Neuronal stem cell (in vitro differentiated cells): ENCODE data around the gene CXCR6.
A peak's percentile ranks its signal among the peaks of the same experiment; 100 is the strongest.

Experiments
- DNase-seq: peaks from one replicate; pipeline ENCODE4 v3.0.0-alpha.2; 2013; ENCODE audit warnings: low spot score
- H2AFZ ChIP-seq: one replicate; pipeline ENCODE4 v1.6.1; 2013; ENCODE audit warnings: mild to moderate bottlenecking, low read length, inconsistent platforms
- H2AK5ac ChIP-seq: 2 replicates; pipeline ENCODE4 v1.6.1; 2013; ENCODE audit warnings: low read depth, mild to moderate bottlenecking, inconsistent platforms, low read length, moderate library complexity, mixed read lengths
- H2BK120ac ChIP-seq: 2 replicates; pipeline ENCODE4 v1.6.1; 2013; ENCODE audit warnings: low read depth, mild to moderate bottlenecking, inconsistent platforms, low read length, moderate library complexity, mixed read lengths
- H2BK12ac ChIP-seq: one replicate; pipeline ENCODE4 v1.6.1; 2013; ENCODE audit warnings: low read length, inconsistent platforms
- H2BK15ac ChIP-seq: 2 replicates; pipeline ENCODE4 v1.6.1; 2013; ENCODE audit warnings: mild to moderate bottlenecking, low read length, inconsistent platforms, mixed read lengths
- H2BK5ac ChIP-seq: one replicate; pipeline ENCODE4 v1.6.1; 2013; ENCODE audit warnings: inconsistent platforms, mild to moderate bottlenecking, low read length, moderate library complexity
- H3K14ac ChIP-seq: one replicate; pipeline ENCODE4 v1.6.1; 2013; ENCODE audit warnings: low read length, inconsistent platforms
- H3K18ac ChIP-seq: 2 replicates; pipeline ENCODE4 v1.6.1; 2013; ENCODE audit warnings: low read length, inconsistent platforms
- H3K23ac ChIP-seq: 2 replicates; pipeline ENCODE4 v1.6.1; 2013; ENCODE audit warnings: low read depth, mild to moderate bottlenecking, mixed read lengths, low read length, inconsistent platforms; ENCODE audit not compliant: poor library complexity
- H3K27ac ChIP-seq: replicated peaks from 3 replicates; pipeline ENCODE4 v1.5.1; 2013; ENCODE audit warnings: low read length, inconsistent platforms
- H3K27me3 ChIP-seq, 3 experiments: 2 replicates each; pipeline ENCODE4 v1.6.1; 2013; ENCODE audit warnings: low read length in 3 of 3, mild to moderate bottlenecking in 2 of 3, inconsistent platforms in 1 of 3, low read depth in 1 of 3, mixed read lengths in 1 of 3, moderate library complexity in 1 of 3; ENCODE audit not compliant: control insufficient read depth in 3 of 3, insufficient read depth in 3 of 3
- H3K36me3 ChIP-seq, 2 donors: replicated peaks in 1 of 2; 2 replicates each; pipeline ENCODE4 v1.6.1; 2013; ENCODE audit warnings: low read length in 2 of 2; ENCODE audit not compliant: control insufficient read depth in 2 of 2, insufficient read depth in 2 of 2
- H3K4ac ChIP-seq: 2 replicates; pipeline ENCODE4 v1.6.1; 2013; ENCODE audit warnings: inconsistent platforms, mild to moderate bottlenecking, low read length, moderate library complexity
- H3K4me1 ChIP-seq, 2 donors: 1 replicate in 1 of 2; 2 replicates in 1 of 2; pipeline ENCODE4 v1.6.1; 2013; ENCODE audit warnings: low read length in 2 of 2, low read depth in 1 of 2; ENCODE audit not compliant: control insufficient read depth in 2 of 2, insufficient read depth in 1 of 2
- H3K4me2 ChIP-seq: one replicate; pipeline ENCODE4 v1.6.1; 2013; ENCODE audit warnings: mild to moderate bottlenecking, low read length, inconsistent platforms; ENCODE audit not compliant: insufficient read depth, poor library complexity, severe bottlenecking
- H3K4me3 ChIP-seq, 2 donors: 2 replicates each; pipeline ENCODE4 v1.5.1; 2013; ENCODE audit warnings: low read length in 2 of 2, mild to moderate bottlenecking in 2 of 2, inconsistent platforms in 1 of 2, moderate library complexity in 1 of 2
- H3K79me1 ChIP-seq: one replicate; pipeline ENCODE4 v1.6.1; 2013; ENCODE audit warnings: low read depth, mild to moderate bottlenecking, inconsistent platforms, low read length, moderate library complexity
- H3K9ac ChIP-seq: one replicate; pipeline ENCODE4 v1.6.1; 2013; ENCODE audit warnings: mild to moderate bottlenecking, low read depth, low read length, inconsistent platforms; ENCODE audit not compliant: poor library complexity
- H3K9me3 ChIP-seq, 2 donors: replicated peaks in 1 of 2; 2 replicates each; pipeline versions ENCODE3 to v1.6.1; 2013; ENCODE audit warnings: low read length in 2 of 2, mild to moderate bottlenecking in 2 of 2, inconsistent platforms in 1 of 2, low read depth in 1 of 2, mixed read lengths in 1 of 2, moderate library complexity in 1 of 2; ENCODE audit not compliant: control insufficient read depth in 2 of 2, insufficient read depth in 1 of 2
- H4K8ac ChIP-seq: one replicate; pipeline ENCODE4 v1.6.1; 2013; ENCODE audit warnings: low read depth, mild to moderate bottlenecking, inconsistent platforms, low read length, moderate library complexity
- H4K91ac ChIP-seq: one replicate; pipeline ENCODE4 v1.6.1; 2013; ENCODE audit warnings: low read length, low read depth, mild to moderate bottlenecking, inconsistent platforms; ENCODE audit not compliant: poor library complexity
- WGBS, 2 donors: extraction: QIAGEN DNeasy Blood & Tissue Kit; methylation state at CpG; one replicate each; pipeline ENCODE4 v1.1.7; 2013; ENCODE audit warnings: missing lambda C conversion rate in 2 of 2, mixed read lengths in 1 of 2; ENCODE audit not compliant: insufficient read length in 2 of 2, insufficient replicate concordance in 1 of 2; ENCODE audit errors: extremely low coverage in 2 of 2; 5-methylcytosine and 5-hydroxymethylcytosine counted together

Gene CXCR6

GRCh38 chr3:45932112-45932511 is 11.2 kb upstream of the CXCR6 start:
- Histone ChIP-seq H3K9ac (no peak overlapping the region), H3K4ac (no peak overlapping the region), H2BK12ac (no peak overlapping the region), H2BK15ac (no peak overlapping the region), H4K8ac (no peak overlapping the region), H2BK120ac (no peak overlapping the region), H3K79me1 (no peaks in the 10 kb centered on the region), H2AK5ac (no peak overlapping the region), H3K4me2 (no peak overlapping the region), H4K91ac (no peak overlapping the region), H3K4me1 (no peaks in the 10 kb centered on the region), H3K18ac (no peak overlapping the region), H3K14ac (no peak overlapping the region), H3K4me3 (no peak overlapping the region), H3K9me3 (peaks cover 0 to 4% of the 10 kb centered on the region in 2 donors), H2AFZ (no peak overlapping the region), H2BK5ac (no peak overlapping the region), H3K27me3 (no peaks in the 10 kb centered on the region), H3K27ac (no peak overlapping the region), H3K23ac (no peak overlapping the region), H3K36me3 (peaks cover 35 to 95% of the 10 kb centered on the region in 2 donors)
- no peak for DNase-seq
- WGBS, 2 donors, result no CpG with 5 or more reads among the region's 4 CpGs

DNA sequence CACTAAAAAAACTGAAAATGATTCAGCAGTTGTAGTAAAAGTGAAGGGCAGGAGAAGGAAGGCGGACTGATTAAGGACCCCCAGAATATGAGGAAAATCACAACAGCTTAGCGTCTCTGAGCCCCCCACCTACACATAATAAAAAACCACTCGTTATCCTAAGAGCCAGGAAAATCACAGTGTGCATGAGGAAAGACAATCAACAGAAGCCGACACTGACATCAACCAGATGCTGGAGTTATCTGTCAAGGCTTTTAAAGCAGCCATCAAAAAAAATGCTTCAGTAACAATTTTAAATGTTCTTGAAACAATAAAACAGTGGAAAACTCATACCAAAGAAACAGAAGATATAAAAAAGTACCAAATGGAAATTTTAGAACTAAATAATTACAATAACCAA is 9.7 kb upstream of the CXCR6 start:
- peaks cover 0 to 4% of the 10 kb centered on the region in 2 donors for H3K9me3 ChIP-seq
- H3K27ac ChIP-seq, result no peak overlapping the region
- no peak overlapping the region for H3K9ac ChIP-seq
- no peak overlapping the region for H2AK5ac ChIP-seq
- H4K91ac ChIP-seq, result no peak overlapping the region
- H3K23ac ChIP-seq, result no peak overlapping the region
- H3K4me3 ChIP-seq, result no peak overlapping the region
- H2BK120ac ChIP-seq, result no peak overlapping the region
- no peak overlapping the region for H2BK15ac ChIP-seq
- DNase-seq, result no peak
- no peak overlapping the region for H2BK12ac ChIP-seq
- H3K79me1 ChIP-seq, result no peaks in the 10 kb centered on the region
- no peaks in the 10 kb centered on the region for H3K27me3 ChIP-seq
- no peak overlapping the region for H3K14ac ChIP-seq
- WGBS, 2 donors, result no CpG with 5 or more reads among the region's 4 CpGs
- no peak overlapping the region for H3K18ac ChIP-seq
- no peak overlapping the region for H3K4me2 ChIP-seq
- no peaks in the 10 kb centered on the region for H3K4me1 ChIP-seq
- no peak overlapping the region for H2BK5ac ChIP-seq
- peaks cover 27 to 91% of the 10 kb centered on the region in 2 donors for H3K36me3 ChIP-seq
- H4K8ac ChIP-seq, result no peak overlapping the region
- no peak overlapping the region for H3K4ac ChIP-seq
- no peak overlapping the region for H2AFZ ChIP-seq

DNA sequence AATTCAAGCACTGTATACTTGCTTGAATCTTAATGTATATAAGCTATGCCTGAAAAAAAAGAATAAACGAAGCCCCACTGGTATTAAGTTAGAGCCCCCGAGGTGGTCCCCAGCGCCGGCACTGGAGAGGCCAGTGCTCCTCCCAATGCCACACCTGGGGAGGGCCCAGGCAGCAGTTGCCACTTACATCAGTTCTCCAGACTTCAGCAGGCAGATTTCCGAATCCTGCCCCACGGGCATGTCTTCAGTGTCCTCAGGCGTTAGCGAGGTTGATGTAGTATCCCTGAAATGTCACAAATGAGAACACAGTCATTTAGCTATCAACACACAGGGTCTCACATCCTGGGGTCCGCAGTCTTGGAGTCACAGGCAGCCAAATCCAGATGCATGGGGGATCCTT is 7.0 kb upstream of the CXCR6 start:
- Histone ChIP-seq H2BK5ac (no peak overlapping the region), H3K4me3 (no peak overlapping the region), H3K27me3 (no peaks in the 10 kb centered on the region), H2BK12ac (no peak overlapping the region), H3K36me3 (peaks cover 8 to 66% of the 10 kb centered on the region in 2 donors), H3K9ac (no peak overlapping the region), H3K4ac (no peak overlapping the region), H3K9me3 (peaks cover 0 to 4% of the 10 kb centered on the region in 2 donors), H4K91ac (no peak overlapping the region), H3K4me2 (no peak overlapping the region), H2AK5ac (no peak overlapping the region), H4K8ac (no peak overlapping the region), H2BK120ac (peak overlapping the region; percentile 69), H3K14ac (no peak overlapping the region), H3K27ac (no peak overlapping the region), H3K4me1 (peaks cover 0 to 2% of the 10 kb centered on the region in 2 donors), H3K18ac (no peak overlapping the region), H3K79me1 (no peaks in the 10 kb centered on the region), H2BK15ac (no peak overlapping the region), H3K23ac (no peak overlapping the region), H2AFZ (no peak overlapping the region)
- DNase-seq, result no peak
- WGBS, 2 donors, result no CpG with 5 or more reads among the region's 9 CpGs

DNA sequence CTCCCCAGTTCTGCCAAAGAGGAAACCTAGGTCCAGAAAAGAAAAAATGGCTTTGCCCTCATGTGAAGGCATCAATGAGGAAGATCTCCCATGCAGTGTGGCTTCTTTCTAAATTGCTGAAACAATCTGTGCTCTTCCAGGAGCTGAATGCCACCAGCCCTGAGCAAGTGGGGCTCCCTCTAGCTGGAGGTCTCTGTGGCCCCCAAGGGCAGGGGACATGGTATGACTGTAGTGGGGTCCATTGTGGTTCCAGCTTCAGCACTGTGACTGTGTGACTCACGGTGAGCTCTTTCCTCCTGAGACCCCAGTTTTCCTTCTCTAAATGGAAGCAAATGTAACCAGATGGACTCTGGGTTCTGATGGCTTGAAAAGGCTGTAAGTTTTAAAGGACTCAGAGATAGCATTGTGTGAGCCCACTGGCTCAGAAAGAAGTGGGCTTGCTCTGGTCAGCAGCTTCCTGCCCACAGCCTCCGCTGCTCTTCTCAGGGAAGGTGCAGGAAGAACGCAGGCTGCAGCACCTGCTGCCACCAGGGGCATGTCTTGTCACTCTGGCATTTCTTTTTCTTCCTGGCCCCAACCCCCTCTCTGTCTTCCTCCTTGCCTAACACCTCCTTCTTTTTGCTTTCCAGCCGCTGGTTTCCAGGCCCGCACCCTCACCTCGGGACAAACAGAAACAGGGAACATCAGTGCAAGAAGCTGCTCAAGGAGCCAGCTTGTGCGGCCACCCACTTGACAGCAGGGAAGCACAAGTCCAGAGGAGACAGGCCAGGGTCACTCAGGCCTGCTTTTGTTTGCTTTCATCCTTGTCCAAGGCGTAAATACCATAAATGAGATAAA is 5.8 kb upstream of the CXCR6 start:
- Histone ChIP-seq H3K4me3 (no peak overlapping the region), H3K4ac (no peak overlapping the region), H3K27me3 (no peaks in the 10 kb centered on the region), H4K8ac (no peak overlapping the region), H3K27ac (no peak overlapping the region), H2BK5ac (no peak overlapping the region), H2BK120ac (no peak overlapping the region), H3K18ac (no peak overlapping the region), H2AFZ (no peak overlapping the region), H3K4me1 (peaks cover 0 to 2% of the 10 kb centered on the region in 2 donors), H3K36me3 (peaks cover 6 to 54% of the 10 kb centered on the region in 2 donors), H2BK12ac (no peak overlapping the region), H3K23ac (no peak overlapping the region), H3K79me1 (no peaks in the 10 kb centered on the region), H2BK15ac (no peak overlapping the region), H3K14ac (no peak overlapping the region), H3K9ac (no peak overlapping the region), H2AK5ac (no peak overlapping the region), H4K91ac (no peak overlapping the region), H3K4me2 (no peak overlapping the region), H3K9me3 (peaks cover 0 to 4% of the 10 kb centered on the region in 2 donors)
- DNase-seq, result no peak
- no CpG with 5 or more reads among the region's 8 CpGs for WGBS, 2 donors
